ENCODE measurements around the gene TMEM82. TPM values are rescaled to one million over a fixed set of nuclear protein-coding genes. Genes with fewer than 3 reads are reported as not detected.

Gene TMEM82
- total and polyA plus RNA-seq, 2 of the 13 experiments (the other 11 are each of a cell fraction or from before 2014, with no cell fraction given), result 0.24 to 0.97 TPM

DNA sequence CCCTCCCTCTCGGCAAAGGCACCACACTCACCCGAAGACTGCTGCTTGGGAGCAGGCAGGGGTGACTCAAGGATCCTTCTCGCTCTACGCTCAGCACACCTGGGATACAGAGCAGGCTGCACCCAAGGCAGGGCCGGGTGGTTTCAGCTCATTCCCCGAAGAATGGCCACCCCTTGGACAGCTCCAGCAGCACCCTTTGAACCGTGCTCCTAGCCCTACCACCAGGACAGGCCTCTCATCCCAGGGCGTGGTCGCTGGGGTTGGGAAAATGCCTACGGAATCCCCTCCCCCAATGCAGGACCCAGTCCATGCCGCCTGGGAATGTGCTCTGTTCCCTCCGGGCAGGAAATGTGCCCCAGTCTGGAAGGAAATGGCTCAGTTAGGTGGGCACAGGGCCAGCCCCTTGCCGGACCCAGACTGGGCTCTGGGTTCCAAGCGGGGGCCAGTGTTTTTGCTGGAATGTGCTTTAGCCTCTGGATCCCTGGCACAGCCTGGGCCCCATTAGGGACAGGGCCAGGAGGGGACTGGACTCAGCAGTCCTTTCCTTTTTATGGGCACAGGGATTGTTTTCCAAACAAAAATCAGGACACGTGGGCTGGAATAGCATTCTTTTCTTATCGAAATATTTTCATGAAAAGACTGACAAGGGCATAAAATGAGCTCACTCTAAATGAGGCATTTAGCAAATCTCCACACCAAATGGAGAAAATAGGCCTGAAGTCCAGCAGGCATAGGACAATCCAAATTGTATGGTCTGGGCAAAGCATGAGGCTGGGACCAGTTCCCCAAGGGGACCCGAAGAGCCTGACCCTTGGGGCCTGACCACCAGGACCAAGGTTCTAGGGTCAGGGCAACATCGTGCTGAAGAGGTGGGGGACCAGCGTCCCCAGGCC is 7.3 kb downstream of the TMEM82 start (continued):
- TF ChIP-seq, protein P1, sequence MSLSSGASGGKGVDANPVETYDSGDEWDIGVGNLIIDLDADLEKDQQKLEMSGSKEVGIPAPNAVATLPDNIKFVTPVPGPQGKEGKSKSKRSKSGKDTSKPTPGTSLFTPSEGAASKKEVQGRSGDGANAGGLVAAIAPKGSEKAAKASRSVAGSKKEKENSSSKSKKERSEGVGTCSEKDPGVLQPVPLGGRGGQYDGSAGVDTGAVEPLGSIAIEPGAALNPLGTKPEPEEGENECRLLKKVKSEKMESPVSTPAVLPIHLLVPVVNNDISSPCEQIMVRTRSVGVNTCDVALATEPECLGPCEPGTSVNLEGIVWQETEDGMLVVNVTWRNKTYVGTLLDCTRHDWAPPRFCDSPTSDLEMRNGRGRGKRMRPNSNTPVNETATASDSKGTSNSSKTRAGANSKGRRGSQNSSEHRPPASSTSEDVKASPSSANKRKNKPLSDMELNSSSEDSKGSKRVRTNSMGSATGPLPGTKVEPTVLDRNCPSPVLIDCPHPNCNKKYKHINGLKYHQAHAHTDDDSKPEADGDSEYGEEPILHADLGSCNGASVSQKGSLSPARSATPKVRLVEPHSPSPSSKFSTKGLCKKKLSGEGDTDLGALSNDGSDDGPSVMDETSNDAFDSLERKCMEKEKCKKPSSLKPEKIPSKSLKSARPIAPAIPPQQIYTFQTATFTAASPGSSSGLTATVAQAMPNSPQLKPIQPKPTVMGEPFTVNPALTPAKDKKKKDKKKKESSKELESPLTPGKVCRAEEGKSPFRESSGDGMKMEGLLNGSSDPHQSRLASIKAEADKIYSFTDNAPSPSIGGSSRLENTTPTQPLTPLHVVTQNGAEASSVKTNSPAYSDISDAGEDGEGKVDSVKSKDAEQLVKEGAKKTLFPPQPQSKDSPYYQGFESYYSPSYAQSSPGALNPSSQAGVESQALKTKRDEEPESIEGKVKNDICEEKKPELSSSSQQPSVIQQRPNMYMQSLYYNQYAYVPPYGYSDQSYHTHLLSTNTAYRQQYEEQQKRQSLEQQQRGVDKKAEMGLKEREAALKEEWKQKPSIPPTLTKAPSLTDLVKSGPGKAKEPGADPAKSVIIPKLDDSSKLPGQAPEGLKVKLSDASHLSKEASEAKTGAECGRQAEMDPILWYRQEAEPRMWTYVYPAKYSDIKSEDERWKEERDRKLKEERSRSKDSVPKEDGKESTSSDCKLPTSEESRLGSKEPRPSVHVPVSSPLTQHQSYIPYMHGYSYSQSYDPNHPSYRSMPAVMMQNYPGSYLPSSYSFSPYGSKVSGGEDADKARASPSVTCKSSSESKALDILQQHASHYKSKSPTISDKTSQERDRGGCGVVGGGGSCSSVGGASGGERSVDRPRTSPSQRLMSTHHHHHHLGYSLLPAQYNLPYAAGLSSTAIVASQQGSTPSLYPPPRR (CRISPR knock-in tag; IDR thresholded peaks at IDR 0.05; ENCODE audit: borderline replicate concordance), result no peak
- TF ChIP-seq NAIF1 (CRISPR knock-in tag; IDR thresholded peaks at IDR 0.05; ENCODE audit: borderline replicate concordance) (no peak), PHB2 (IDR thresholded peaks at IDR 0.05; ENCODE audit: partially characterized antibody) (no peak), NRL (CRISPR knock-in tag; IDR thresholded peaks at IDR 0.05; ENCODE audit: borderline replicate concordance) (0 out of 2 replicates have a peak, but pooled peaks have one; percentile 24), DMAP1 (CRISPR knock-in tag; IDR thresholded peaks at IDR 0.05) (0 out of 2 replicates have a peak, but pooled peaks have one; percentile 53), ZNF558 (CRISPR knock-in tag; IDR thresholded peaks at IDR 0.05; ENCODE audit: borderline replicate concordance) (no peak), FOSL1 (CRISPR knock-in tag; IDR thresholded peaks at IDR 0.05; ENCODE audit: borderline replicate concordance) (no peak), ZFY (CRISPR knock-in tag; IDR thresholded peaks at IDR 0.05) (peak; percentile 56), CBX2 (IDR thresholded peaks at IDR 0.05; ENCODE audit: low read depth, low read length) (no peak), CBX2 (CRISPR knock-in tag; IDR thresholded peaks at IDR 0.05; ENCODE audit: low read depth) (no peak)
- TF ChIP-seq, protein P2, sequence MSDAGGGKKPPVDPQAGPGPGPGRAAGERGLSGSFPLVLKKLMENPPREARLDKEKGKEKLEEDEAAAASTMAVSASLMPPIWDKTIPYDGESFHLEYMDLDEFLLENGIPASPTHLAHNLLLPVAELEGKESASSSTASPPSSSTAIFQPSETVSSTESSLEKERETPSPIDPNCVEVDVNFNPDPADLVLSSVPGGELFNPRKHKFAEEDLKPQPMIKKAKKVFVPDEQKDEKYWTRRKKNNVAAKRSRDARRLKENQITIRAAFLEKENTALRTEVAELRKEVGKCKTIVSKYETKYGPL (CRISPR knock-in tag; IDR thresholded peaks at IDR 0.05), result no peak
- TF ChIP-seq, protein P3, sequence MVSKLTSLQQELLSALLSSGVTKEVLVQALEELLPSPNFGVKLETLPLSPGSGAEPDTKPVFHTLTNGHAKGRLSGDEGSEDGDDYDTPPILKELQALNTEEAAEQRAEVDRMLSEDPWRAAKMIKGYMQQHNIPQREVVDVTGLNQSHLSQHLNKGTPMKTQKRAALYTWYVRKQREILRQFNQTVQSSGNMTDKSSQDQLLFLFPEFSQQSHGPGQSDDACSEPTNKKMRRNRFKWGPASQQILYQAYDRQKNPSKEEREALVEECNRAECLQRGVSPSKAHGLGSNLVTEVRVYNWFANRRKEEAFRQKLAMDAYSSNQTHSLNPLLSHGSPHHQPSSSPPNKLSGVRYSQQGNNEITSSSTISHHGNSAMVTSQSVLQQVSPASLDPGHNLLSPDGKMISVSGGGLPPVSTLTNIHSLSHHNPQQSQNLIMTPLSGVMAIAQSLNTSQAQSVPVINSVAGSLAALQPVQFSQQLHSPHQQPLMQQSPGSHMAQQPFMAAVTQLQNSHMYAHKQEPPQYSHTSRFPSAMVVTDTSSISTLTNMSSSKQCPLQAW (CRISPR knock-in tag; IDR thresholded peaks at IDR 0.05), result 0 out of 2 replicates have a peak, but pooled peaks have one; percentile 19
- TF ChIP-seq, protein P4, sequence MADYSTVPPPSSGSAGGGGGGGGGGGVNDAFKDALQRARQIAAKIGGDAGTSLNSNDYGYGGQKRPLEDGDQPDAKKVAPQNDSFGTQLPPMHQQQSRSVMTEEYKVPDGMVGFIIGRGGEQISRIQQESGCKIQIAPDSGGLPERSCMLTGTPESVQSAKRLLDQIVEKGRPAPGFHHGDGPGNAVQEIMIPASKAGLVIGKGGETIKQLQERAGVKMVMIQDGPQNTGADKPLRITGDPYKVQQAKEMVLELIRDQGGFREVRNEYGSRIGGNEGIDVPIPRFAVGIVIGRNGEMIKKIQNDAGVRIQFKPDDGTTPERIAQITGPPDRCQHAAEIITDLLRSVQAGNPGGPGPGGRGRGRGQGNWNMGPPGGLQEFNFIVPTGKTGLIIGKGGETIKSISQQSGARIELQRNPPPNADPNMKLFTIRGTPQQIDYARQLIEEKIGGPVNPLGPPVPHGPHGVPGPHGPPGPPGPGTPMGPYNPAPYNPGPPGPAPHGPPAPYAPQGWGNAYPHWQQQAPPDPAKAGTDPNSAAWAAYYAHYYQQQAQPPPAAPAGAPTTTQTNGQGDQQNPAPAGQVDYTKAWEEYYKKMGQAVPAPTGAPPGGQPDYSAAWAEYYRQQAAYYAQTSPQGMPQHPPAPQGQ (CRISPR knock-in tag; IDR thresholded peaks at IDR 0.05; ENCODE audit: borderline replicate concordance), result no peak
- TF ChIP-seq, protein P5, sequence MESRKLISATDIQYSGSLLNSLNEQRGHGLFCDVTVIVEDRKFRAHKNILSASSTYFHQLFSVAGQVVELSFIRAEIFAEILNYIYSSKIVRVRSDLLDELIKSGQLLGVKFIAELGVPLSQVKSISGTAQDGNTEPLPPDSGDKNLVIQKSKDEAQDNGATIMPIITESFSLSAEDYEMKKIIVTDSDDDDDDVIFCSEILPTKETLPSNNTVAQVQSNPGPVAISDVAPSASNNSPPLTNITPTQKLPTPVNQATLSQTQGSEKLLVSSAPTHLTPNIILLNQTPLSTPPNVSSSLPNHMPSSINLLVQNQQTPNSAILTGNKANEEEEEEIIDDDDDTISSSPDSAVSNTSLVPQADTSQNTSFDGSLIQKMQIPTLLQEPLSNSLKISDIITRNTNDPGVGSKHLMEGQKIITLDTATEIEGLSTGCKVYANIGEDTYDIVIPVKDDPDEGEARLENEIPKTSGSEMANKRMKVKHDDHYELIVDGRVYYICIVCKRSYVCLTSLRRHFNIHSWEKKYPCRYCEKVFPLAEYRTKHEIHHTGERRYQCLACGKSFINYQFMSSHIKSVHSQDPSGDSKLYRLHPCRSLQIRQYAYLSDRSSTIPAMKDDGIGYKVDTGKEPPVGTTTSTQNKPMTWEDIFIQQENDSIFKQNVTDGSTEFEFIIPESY (CRISPR knock-in tag; IDR thresholded peaks at IDR 0.05), result 0 out of 2 replicates have a peak, but pooled peaks have one; percentile 9
- TF ChIP-seq, protein P6, sequence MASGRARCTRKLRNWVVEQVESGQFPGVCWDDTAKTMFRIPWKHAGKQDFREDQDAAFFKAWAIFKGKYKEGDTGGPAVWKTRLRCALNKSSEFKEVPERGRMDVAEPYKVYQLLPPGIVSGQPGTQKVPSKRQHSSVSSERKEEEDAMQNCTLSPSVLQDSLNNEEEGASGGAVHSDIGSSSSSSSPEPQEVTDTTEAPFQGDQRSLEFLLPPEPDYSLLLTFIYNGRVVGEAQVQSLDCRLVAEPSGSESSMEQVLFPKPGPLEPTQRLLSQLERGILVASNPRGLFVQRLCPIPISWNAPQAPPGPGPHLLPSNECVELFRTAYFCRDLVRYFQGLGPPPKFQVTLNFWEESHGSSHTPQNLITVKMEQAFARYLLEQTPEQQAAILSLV (CRISPR knock-in tag; IDR thresholded peaks at IDR 0.05; ENCODE audit: borderline replicate concordance), result no peak
